RWPE2 (cell line): Measurements from ENCODE around the gene ARHGAP26.

Experiments used
- ATAC-seq: fragments of 200-7000 bp; cut with Tn5 transposase; 3 replicates; pipeline ENCODE4 v1.9.1; 2021; ENCODE audit warnings: low read depth
- DNase-seq: peaks from one replicate; pipeline ENCODE4 v3.0.0-alpha.2; 2020; ENCODE audit warnings: low spot score
- H3K27ac ChIP-seq: fragments of 450-650 bp; 2 replicates; pipeline ENCODE4 v1.5.1; 2017; ENCODE audit warnings: mild to moderate bottlenecking; ENCODE audit not compliant: poor library complexity, severe bottlenecking
- H3K27me3 ChIP-seq: fragments of 250-450 bp; sonication (Bioruptor Pico); 2 replicates; pipeline ENCODE4 v1.5.1; 2021; ENCODE audit warnings: mild to moderate bottlenecking, moderate library complexity; ENCODE audit not compliant: insufficient read depth, poor library complexity, severe bottlenecking
- H3K36me3 ChIP-seq: fragments of 250-450 bp; sonication (Bioruptor Pico); 2 replicates; pipeline ENCODE4 v1.5.1; 2020; ENCODE audit warnings: low read depth, mild to moderate bottlenecking, moderate library complexity
- H3K4me1 ChIP-seq: fragments of 250-450 bp; sonication (Bioruptor Pico); 2 replicates; pipeline ENCODE4 v1.5.1; 2021; ENCODE audit warnings: mild to moderate bottlenecking, moderate library complexity; ENCODE audit not compliant: insufficient read depth, poor library complexity, severe bottlenecking
- H3K4me3 ChIP-seq: fragments of 250-450 bp; sonication (Bioruptor Pico); 2 replicates; pipeline ENCODE4 v1.5.1; 2021; ENCODE audit warnings: mild to moderate bottlenecking, moderate library complexity; ENCODE audit not compliant: severe bottlenecking
- H3K9me3 ChIP-seq: fragments of 250-450 bp; sonication (Bioruptor Pico); 2 replicates; pipeline ENCODE4 v1.5.1; 2021; ENCODE audit warnings: mild to moderate bottlenecking, moderate library complexity; ENCODE audit not compliant: severe bottlenecking
- TF ChIP-seq, protein P1 (sequence below): fragments of 450-650 bp; IDR thresholded peaks from one replicate; pipeline ENCODE4 v1.5.1; 2017; ENCODE audit warnings: mild to moderate bottlenecking, moderate library complexity; ENCODE audit not compliant: poor library complexity, severe bottlenecking

The ARHGAP26 gene

DNA sequence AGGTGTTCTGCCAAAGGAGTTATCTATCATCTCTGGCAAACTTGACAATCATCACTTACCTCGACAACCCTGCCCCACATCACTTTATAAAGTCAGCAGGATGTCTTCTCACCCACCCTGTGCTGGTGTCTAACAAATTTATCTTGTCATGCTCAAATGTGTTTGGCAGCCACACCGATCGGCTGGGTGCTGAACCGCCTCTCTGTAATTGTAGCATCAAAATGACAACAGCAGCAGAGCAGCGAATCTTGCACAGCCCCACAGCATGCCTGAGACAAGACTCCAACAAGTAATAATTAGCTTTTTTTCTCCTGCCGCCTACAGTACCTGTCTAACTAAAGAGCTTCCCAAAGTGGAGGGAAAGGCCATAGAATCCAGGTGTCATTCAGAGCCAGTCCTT, 457.1 kb downstream of the ARHGAP26 start:
- no peaks in the 10 kb centered on the region for H3K27me3 ChIP-seq
- no peak for DNase-seq

DNA sequence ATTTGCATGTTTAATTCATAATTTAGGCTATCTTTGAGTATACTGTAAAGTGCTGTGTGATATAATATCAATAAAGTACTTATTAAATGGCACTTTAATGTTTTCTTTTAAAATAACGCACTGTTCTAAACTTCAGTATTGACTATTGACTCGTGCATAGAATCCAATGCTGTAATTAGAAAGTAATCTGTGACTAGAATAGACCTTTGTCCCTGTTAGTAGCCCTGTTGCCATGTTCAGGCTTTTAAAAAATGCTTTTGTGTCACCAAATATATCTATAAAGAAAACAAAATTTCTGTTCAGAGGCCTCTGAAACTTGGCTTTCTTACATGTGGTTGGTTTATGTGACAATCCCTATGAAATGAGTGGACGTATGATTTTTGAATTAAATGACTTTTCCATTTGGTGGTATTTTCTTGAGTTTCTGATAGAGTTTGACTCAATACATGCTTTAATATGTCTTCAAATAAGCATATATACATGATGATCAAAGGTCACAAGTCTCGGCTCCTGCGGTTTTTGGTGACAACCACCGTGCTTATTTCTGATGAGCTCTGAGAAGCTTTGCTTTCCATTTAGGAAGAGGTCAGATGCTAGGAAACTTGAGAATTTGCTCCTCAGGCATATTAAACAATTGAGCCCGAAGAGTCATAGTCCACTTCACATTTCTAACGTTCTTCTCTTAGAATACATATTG, 458.6 kb downstream of the ARHGAP26 start:
- TF ChIP-seq, protein P1, sequence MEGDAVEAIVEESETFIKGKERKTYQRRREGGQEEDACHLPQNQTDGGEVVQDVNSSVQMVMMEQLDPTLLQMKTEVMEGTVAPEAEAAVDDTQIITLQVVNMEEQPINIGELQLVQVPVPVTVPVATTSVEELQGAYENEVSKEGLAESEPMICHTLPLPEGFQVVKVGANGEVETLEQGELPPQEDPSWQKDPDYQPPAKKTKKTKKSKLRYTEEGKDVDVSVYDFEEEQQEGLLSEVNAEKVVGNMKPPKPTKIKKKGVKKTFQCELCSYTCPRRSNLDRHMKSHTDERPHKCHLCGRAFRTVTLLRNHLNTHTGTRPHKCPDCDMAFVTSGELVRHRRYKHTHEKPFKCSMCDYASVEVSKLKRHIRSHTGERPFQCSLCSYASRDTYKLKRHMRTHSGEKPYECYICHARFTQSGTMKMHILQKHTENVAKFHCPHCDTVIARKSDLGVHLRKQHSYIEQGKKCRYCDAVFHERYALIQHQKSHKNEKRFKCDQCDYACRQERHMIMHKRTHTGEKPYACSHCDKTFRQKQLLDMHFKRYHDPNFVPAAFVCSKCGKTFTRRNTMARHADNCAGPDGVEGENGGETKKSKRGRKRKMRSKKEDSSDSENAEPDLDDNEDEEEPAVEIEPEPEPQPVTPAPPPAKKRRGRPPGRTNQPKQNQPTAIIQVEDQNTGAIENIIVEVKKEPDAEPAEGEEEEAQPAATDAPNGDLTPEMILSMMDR, result no peak
- Histone ChIP-seq H3K9me3 (no peaks in the 10 kb centered on the region), H3K27me3 (no peaks in the 10 kb centered on the region), H3K4me1 (peaks cover 5% of the 10 kb centered on the region), H3K36me3 (no peaks in the 10 kb centered on the region), H3K4me3 (no peak overlapping the region), H3K27ac (no peak overlapping the region)
- ATAC-seq (no peak), DNase-seq (no peak)

More for the DNA sequence above, 457.1 kb downstream of the ARHGAP26 start:
- Histone ChIP-seq H3K4me1 (peaks cover 5% of the 10 kb centered on the region), H3K9me3 (no peaks in the 10 kb centered on the region), H3K36me3 (no peaks in the 10 kb centered on the region), H3K27ac (no peak overlapping the region), H3K4me3 (no peak overlapping the region)
- ATAC-seq, result no peak
- TF ChIP-seq, protein P1, result no peak

DNA sequence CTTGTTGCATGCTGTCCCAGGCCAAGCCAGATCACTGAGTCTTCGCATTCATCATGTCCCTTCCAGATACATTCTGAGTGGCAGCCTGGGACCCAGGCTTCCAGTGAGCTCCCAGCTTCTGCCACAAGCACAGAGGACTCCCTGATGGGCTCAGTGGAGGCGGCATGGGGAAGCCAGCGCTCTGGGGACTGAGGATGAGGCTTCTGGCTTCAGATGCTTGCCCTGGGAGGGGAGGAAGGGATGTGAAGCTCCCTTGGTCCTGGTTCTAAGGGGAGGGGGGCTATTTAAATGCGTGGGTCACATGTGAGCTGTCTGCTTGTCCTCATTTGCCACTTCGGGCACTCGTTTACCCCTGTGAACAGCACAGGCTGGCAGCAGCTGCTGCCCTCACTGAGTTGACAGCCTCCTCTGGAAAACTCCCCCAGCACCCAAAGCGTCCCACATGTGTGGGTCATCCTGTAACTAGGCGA, 459.3 kb downstream of the ARHGAP26 start:
- Histone ChIP-seq H3K4me3 (no peak overlapping the region), H3K9me3 (no peaks in the 10 kb centered on the region), H3K27me3 (no peaks in the 10 kb centered on the region), H3K4me1 (peaks cover 7% of the 10 kb centered on the region), H3K36me3 (no peaks in the 10 kb centered on the region), H3K27ac (no peak overlapping the region)
- DNase-seq (no peak), ATAC-seq (no peak; the same call in 2 of the 3 replicates)
- TF ChIP-seq, protein P1, result no peak

DNA sequence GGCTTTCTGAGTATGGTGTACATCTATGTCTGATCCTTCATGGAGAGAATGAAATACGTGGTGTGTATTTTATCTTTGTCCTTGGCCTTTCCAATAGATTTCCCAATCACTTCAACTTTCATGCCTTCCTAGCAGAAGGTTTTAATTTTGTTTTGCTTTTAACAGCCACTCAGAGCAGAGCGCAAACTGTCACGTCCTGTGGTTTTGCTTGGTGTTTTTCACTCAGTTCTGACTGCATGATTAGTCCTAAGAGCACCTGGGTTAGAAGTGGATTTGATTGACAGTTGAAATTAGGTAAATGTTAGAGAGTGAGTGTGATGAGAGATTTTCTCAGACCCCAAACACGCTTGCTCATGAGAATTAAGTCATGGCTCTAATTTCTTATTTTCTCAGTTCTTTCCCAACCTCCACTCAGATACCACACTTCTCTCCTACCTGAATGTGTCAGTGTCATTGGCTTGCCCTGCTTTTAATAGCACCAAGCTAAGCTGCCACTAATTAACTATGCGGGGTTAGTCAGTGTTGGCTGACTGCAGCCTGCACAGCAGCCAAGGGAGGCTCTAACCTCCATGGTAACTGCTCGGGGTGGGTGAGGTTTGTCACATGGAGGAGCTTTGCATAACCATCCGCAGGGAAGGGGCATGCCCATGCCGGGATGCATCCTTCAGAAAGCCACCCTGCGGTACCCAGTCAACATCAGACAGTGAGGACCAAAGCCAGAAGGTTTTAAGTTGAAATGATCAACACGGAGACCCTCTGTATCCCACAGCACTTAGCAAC, 459.9 kb downstream of the ARHGAP26 start:
- Histone ChIP-seq H3K4me3 (no peak overlapping the region), H3K36me3 (no peaks in the 10 kb centered on the region), H3K9me3 (no peaks in the 10 kb centered on the region), H3K27ac (no peak overlapping the region), H3K27me3 (no peaks in the 10 kb centered on the region), H3K4me1 (peaks cover 13% of the 10 kb centered on the region)
- DNase-seq (no peak), ATAC-seq (no peak)
- TF ChIP-seq, protein P1, result no peak

DNA sequence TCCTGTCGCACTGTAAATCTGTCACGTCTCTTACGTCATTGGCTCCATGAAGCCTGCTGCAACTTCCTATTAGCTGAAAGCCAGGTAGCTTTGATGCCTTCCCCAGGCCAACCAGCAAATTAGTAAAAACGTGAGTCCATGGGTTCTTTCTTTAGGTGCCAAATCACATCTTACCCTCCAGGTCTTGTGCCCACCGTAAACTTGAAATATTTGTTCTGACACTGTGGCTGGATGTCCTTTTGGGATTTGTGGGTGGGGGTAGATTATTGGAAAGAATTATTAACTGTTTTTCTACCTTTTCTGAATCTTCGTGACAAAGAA, 460.5 kb downstream of the ARHGAP26 start:
- no peak overlapping the region for H3K4me3 ChIP-seq
- DNase-seq (no peak), ATAC-seq (no peak)
- H3K4me1 ChIP-seq, result peaks cover 18% of the 10 kb centered on the region
- H3K27me3 ChIP-seq, result no peaks in the 10 kb centered on the region
- H3K36me3 ChIP-seq, result no peaks in the 10 kb centered on the region
- TF ChIP-seq, protein P1, result no peak
- no peak overlapping the region for H3K27ac ChIP-seq
- H3K9me3 ChIP-seq, result no peaks in the 10 kb centered on the region
